DMS114 treated with DMSO at 0.1 percent for 48 hours (cell line): ENCODE measurements around the gene PCYOX1L.

ENCODE experiments used
- DNase-seq: peaks from one replicate; lab custom pipeline; 2025; ENCODE audit not compliant: unreplicated experiment; lab: John Stamatoyannopoulos, UW

Gene PCYOX1L

DNA sequence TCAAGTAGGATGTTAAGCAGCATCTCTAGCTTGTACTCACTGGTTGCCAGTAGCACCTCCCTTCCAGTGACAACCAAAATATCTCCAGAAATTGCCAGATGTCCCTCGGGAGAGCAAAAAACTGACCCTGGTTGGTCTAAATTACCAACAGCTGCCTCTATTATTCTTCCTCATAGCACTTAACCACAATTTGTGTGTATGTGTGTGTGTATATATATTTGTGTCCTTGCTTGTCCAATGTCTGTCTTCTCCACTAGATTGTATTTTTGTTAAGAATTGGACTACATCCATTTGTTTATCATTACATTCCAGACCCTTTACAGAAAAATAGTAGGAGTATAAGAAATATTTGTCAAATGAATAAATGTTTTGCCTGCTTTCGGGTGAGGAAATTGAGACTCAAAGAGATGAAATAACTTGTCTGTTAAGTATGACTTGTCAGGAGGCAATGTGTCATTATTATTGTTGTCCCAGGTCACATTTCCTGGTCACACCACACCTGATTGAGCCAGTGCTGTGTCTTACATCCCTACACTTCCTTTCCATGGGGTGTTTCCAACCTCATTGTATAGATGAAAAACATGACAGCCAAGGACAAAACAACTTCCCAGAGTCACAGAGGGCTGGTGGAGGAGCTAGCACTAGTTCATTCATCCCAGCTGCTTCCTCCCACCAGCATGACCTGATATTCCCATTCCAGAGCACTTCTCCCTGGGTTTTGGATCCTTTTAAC is 24.0 kb upstream of the PCYOX1L start:
- no peak for DNase-seq

GRCh38 chr5:149337736-149338135 is 20.1 kb upstream of the PCYOX1L start:
- no peak for DNase-seq

GRCh38 chr5:149338364-149338763 is 19.5 kb upstream of the PCYOX1L start:
- no peak for DNase-seq

DNA sequence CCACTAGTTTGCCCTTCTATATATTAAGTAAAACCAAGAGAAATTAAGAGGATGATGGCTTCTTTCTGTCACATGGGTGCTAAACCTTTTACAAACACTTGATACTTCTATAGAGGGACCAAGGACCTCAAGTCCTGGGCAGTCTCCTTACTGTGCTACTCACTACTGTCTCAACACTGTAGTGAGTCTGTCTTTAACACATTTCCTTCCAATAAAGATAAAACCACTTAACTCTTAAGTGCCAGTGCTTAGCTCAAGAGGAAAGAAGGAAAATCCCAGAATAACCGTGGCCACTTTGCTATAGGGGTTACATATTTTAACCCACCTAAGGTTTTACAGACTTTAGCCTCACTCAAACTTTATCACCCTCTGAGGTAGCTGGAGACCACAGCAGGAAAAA is 16.9 kb upstream of the PCYOX1L start:
- no peak for DNase-seq

- no peak for DNase-seq
Observed at GRCh38 chr5:149341876-149342275, 16.0 kb upstream of the PCYOX1L start.

DNA sequence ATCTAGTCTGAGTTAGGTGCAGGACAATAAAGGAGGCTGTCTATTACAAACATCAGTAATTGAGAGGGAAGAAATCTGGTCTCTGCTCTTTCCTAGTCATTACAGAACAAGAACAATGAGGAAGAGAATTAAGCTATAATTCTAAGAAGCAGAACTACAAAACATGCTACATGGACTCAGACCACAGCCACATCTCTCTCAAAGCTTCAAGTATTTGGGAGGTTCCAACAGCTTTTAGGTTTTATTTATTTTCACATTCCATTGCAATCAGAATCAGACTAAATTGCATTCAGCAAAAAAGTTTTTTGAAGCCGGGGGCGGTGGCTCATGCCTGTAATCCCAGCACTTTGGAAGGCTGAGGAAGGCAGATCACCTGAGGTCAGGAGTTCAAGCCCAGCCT is 13.7 kb upstream of the PCYOX1L start:
- no peak for DNase-seq

DNA sequence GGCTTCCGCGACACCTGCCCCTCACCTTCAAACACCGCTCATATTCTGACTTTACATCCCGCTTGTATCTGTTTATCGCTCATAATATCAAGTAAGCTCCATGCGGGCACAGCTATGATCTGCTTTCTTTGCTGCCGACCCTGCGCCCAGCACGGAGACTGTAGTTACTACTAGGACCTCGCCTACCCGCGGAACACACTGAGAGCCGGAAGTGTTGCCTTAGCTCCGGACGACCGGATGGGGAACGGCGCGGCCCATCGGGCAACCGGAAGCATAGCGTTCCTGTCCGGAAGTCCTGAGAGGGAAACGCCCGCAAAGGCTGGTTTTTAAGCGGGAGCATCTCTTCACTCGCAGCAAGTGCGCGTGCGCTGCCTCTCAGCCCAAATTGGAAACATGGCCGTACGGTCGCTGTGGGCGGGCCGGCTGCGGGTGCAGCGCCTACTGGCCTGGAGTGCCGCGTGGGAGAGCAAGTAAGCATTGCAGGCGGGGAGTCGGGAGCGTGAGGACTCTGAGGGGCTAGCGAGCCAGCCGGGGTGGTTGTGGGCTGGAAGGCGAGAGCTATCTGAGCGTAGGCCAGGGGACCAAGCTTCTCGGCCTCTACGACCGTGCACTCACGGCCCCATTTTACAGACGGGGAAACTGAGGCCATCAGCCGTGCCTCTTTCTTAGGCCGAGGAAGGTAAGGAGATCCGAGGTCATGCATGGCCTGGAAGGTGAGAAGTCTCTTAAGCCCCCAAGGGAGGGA is 12.5 kb upstream of the PCYOX1L start, which contains the start of gene GRPEL2:
TSS of gene GRPEL2 (plus strand) at position 353 of the 745 bp plus-strand sequence. CDS start at position 394, 41 bp downstream.
- DNase-seq, result peak; percentile 93

GRCh38 chr5:149345892-149346222 is 12.0 kb upstream of the PCYOX1L start:
- no peak for DNase-seq

DNA sequence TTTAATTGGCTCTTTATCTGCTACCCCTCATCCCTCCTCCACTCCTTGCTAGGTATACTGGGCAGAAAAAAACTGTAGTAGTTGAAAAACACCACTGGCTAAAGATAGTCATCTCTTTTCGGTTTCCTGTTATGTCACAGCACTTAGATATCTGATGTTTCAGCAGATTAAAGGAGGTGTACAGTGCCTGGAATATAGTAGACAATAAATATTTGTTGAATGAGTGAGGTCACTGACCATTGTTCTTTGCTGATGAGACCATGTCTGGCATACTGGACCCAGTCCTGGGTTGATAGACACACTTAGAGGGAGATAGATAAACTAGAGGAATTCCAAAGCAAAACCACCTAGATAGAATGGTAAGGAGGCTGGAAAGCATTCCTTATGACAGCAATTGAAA is 9.3 kb upstream of the PCYOX1L start:
- no peak for DNase-seq

- no peak for DNase-seq
Observed at GRCh38 chr5:149349382-149349781, 8.5 kb upstream of the PCYOX1L start.

GRCh38 chr5:149352169-149352568 is 5.7 kb upstream of the PCYOX1L start:
- no peak for DNase-seq

- no peak for DNase-seq
Observed at GRCh38 chr5:149353911-149354310, 3.9 kb upstream of the PCYOX1L start.

GRCh38 chr5:149355688-149356087 is 2.2 kb upstream of the PCYOX1L start:
- DNase-seq, result no peak

DNA sequence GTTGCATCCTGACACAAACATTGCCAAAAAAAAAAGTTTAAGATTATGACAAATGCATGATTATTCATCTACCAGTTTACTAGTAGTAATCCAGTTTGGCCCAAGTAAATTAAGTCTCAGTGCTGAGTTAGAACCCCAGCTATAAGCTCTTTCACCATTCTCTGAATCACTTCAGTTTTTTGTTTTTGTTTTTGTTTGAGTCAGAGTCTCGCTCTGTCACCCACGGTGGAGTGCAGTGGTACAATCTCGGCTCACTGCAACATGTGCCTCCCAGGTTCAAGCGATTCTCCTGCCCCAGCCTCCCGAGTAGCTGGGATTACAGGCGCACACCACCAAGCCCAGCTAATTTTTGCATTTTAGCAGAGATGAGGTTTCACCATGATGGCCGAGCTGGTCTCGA is 1.5 kb upstream of the PCYOX1L start:
- no peak for DNase-seq

- no peak for DNase-seq
Observed at GRCh38 chr5:149358294-149358651, 427 bp downstream of the PCYOX1L start.

GRCh38 chr5:149358868-149359495 is 1.1 kb downstream of the PCYOX1L start:
- no peak for DNase-seq

GRCh38 chr5:149360272-149360671 is 2.4 kb downstream of the PCYOX1L start:
- DNase-seq, result no peak

DNA sequence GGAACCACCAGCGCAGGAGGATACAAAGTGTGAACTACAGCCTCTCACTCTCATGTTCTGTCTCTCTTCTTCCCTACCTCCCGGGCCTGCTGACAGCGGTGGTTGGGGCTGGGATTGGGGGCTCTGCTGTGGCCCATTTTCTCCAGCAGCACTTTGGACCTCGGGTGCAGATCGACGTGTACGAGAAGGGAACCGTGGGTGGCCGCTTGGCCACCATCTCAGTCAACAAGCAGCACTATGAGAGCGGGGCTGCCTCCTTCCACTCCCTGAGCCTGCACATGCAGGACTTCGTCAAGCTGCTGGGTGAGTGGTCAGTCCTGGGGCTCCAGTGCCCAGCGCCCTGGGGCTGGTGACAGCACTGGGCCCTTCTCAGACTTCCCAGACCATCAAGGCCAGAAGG is 4.7 kb downstream of the PCYOX1L start:
- DNase-seq, result no peak

DNA sequence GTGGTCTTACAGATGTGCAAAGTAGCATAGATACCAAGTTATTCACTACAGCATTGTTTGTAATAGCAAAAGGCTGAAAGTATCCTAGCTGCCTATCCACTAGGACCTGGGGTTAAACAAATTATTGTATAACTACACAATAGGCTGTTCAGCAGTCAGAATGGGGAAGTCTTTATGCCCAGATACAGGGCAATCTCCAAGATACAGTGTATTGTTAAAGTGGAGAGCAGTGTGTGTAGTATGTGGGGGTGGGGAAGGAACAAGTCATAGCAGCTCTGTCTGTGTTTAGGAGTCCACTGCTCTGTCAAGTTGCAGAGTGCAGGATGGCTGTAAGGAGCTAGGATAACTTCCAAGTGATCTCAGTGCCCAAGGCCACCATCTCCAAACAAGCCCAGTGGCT is 5.5 kb downstream of the PCYOX1L start:
- no peak for DNase-seq

DNA sequence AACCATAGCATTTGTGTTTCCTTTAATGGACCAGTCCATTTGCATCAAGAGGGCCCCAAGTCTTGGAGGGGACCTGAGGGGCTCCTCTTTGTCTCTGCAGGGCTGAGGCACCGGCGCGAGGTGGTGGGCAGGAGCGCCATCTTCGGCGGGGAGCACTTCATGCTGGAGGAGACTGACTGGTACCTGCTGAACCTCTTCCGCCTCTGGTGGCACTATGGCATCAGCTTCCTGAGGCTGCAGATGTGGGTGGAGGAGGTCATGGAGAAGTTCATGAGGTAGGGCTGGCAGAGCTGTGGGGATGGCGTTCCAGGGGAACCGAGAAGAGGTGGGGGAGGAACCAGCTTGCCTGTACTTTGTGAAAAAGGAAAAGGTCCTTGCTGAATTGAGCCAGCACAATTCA is 6.1 kb downstream of the PCYOX1L start:
- DNase-seq, result no peak

- no peak for DNase-seq
Observed at GRCh38 chr5:149364719-149365118, 6.9 kb downstream of the PCYOX1L start.

DNA sequence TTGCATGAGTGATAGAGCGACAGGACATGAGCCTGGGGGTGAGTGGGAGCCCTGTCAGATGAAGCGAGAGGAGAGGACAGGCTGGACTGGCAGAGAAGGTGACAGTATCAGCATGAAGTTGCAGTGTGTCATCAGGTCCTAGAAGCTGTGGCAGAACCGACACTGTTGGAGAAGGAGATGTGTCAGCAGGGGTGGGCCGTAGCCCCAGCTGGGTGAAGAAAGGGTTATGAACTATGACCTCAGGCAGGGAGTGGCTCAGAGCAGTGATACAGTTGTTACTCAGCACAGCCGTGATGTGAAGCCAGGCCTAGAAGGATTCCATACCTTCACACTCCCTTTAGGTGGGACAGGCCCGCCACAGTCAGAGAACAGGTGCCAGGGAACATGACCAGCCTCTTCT is 7.6 kb downstream of the PCYOX1L start:
- DNase-seq, result no peak
